Neural cell (in vitro differentiated cells): Measurements from ENCODE around the gene ATP6V0E2. TPM values are rescaled to one million over a fixed set of nuclear protein-coding genes. Genes with fewer than 3 reads are reported as not detected.

Experiments used
- H2AFZ ChIP-seq: fragments of 200-600, 300-800 bp; sonication (generic), shearing (Covaris generic); 2 replicates; pipeline ENCODE4 v1.6.0; 2014; ENCODE audit warnings: low read depth, mild to moderate bottlenecking, antibody characterized with exemption, low read length, moderate library complexity
- H3F3A ChIP-seq: fragments of 200-600 bp; shearing (Covaris generic); 2 replicates; pipeline ENCODE4 v1.6.1; 2016; ENCODE audit warnings: mild to moderate bottlenecking, moderate library complexity, mixed read lengths, antibody characterized with exemption, low read length; ENCODE audit not compliant: insufficient read depth, poor library complexity, severe bottlenecking
- H3K27ac ChIP-seq: fragments of 200-600, 300-800 bp; sonication (generic), shearing (Covaris generic); 2 replicates; pipeline ENCODE4 v1.5.1; 2014; ENCODE audit warnings: mild to moderate bottlenecking, low read length, moderate library complexity
- H3K27me3 ChIP-seq: fragments of 300-800, 200-600 bp; sonication (generic), shearing (Covaris generic); 2 replicates; pipeline ENCODE4 v1.6.0; 2014; ENCODE audit warnings: mild to moderate bottlenecking, low read depth, low read length, moderate library complexity; ENCODE audit not compliant: insufficient read depth
- H3K36me3 ChIP-seq: fragments of 300-800, 200-600 bp; sonication (generic), shearing (Covaris generic); 2 replicates; pipeline ENCODE4 v1.5.1; 2014; ENCODE audit warnings: mild to moderate bottlenecking, antibody characterized with exemption, low read length, moderate library complexity; ENCODE audit not compliant: insufficient read depth
- H3K4me2 ChIP-seq: fragments of 300-800, 200-600 bp; sonication (generic), shearing (Covaris generic); 2 replicates; pipeline ENCODE4 v1.6.0; 2014; ENCODE audit warnings: mild to moderate bottlenecking, low read length
- H3K4me3 ChIP-seq: fragments of 300-800, 200-600 bp; sonication (generic), shearing (Covaris generic); 2 replicates; pipeline ENCODE4 v1.5.1; 2014; ENCODE audit warnings: mild to moderate bottlenecking, low read length, moderate library complexity
- H3K79me2 ChIP-seq: fragments of 200-600 bp; shearing (Covaris generic); replicated peaks from 2 replicates; pipeline ENCODE4 v1.6.0; 2014; ENCODE audit warnings: mild to moderate bottlenecking, low read length, moderate library complexity; ENCODE audit not compliant: insufficient read depth
- H3K9ac ChIP-seq: fragments of 300-800, 200-600 bp; sonication (generic), shearing (Covaris generic); 2 replicates; pipeline ENCODE4 v1.6.1; 2016; ENCODE audit warnings: mild to moderate bottlenecking, low read length, mixed read lengths
- H3K9me2 ChIP-seq: fragments of 200-600 bp; shearing (Covaris generic); 2 replicates; pipeline ENCODE4 v1.6.1; 2016; ENCODE audit warnings: mild to moderate bottlenecking, low read length, mixed read lengths; ENCODE audit not compliant: insufficient read depth
- H3K9me3 ChIP-seq: fragments of 200-600, 300-800 bp; sonication (generic), shearing (Covaris generic); 2 replicates; pipeline ENCODE4 v1.6.1; 2016; ENCODE audit warnings: mild to moderate bottlenecking, mixed run types, low read length, moderate library complexity, mixed read lengths
- H4K20me1 ChIP-seq: fragments of 200-600 bp; shearing (Covaris generic); 2 replicates; pipeline ENCODE4 v1.6.1; 2016; ENCODE audit warnings: mild to moderate bottlenecking, mixed run types; ENCODE audit not compliant: insufficient read depth
- EP300 ChIP-seq: fragments of 450-650 bp; conservative IDR thresholded peaks from 2 replicates; pipeline ENCODE4 v1.6.1; 2014; ENCODE audit warnings: antibody characterized with exemption, mild to moderate bottlenecking, moderate library complexity; ENCODE audit not compliant: poor library complexity, severe bottlenecking
- EZH2 ChIP-seq: fragments of 200-600, 300-800 bp; shearing (Covaris generic), sonication (generic); IDR thresholded peaks from 2 replicates; pipeline ENCODE4 v1.6.1; 2014; ENCODE audit warnings: antibody characterized with exemption, low read length, borderline replicate concordance, mild to moderate bottlenecking; ENCODE audit not compliant: insufficient read depth, poor library complexity, severe bottlenecking
- MXI1 ChIP-seq: fragments of 450-650 bp; conservative IDR thresholded peaks from 2 replicates; pipeline ENCODE4 v1.6.1; 2014; ENCODE audit warnings: antibody characterized with exemption, mild to moderate bottlenecking; ENCODE audit not compliant: poor library complexity, severe bottlenecking
- POLR2AphosphoS5 ChIP-seq: IDR thresholded peaks from 2 replicates; pipeline ENCODE4 v1.6.1; 2012
- RAD21 ChIP-seq: fragments of 450-650 bp; conservative IDR thresholded peaks from 2 replicates; pipeline ENCODE4 v1.6.1; 2014; ENCODE audit warnings: antibody characterized with exemption, mild to moderate bottlenecking, moderate library complexity
- REST ChIP-seq: IDR thresholded peaks from 2 replicates; pipeline ENCODE4 v1.6.1; 2012; ENCODE audit warnings: borderline replicate concordance
- SMC3 ChIP-seq: fragments of 450-650 bp; conservative IDR thresholded peaks from 2 replicates; pipeline ENCODE4 v1.6.1; 2014; ENCODE audit warnings: antibody characterized with exemption, mild to moderate bottlenecking, moderate library complexity; ENCODE audit not compliant: poor library complexity
- TAF1 ChIP-seq: IDR thresholded peaks from 2 replicates; pipeline ENCODE4 v1.6.1; 2012; ENCODE audit warnings: low read depth
- polyA plus RNA-seq: library from polyadenylated mRNA; depleted of rRNA; stranded (reverse); fragments of >200 nt; gene quantifications from 2 replicates; pipeline ENCODE4 v1.2.3, GENCODE V29; 2014
- TF ChIP-seq, protein P1 (sequence below): fragments of 450-650 bp; IDR thresholded peaks from 2 replicates; pipeline ENCODE4 v1.5.1; 2014; ENCODE audit warnings: antibody characterized with exemption, mild to moderate bottlenecking, moderate library complexity; ENCODE audit not compliant: poor library complexity, severe bottlenecking

Gene ATP6V0E2
- polyA plus RNA-seq, 1 donor from 2014 or later = 550 TPM

DNA sequence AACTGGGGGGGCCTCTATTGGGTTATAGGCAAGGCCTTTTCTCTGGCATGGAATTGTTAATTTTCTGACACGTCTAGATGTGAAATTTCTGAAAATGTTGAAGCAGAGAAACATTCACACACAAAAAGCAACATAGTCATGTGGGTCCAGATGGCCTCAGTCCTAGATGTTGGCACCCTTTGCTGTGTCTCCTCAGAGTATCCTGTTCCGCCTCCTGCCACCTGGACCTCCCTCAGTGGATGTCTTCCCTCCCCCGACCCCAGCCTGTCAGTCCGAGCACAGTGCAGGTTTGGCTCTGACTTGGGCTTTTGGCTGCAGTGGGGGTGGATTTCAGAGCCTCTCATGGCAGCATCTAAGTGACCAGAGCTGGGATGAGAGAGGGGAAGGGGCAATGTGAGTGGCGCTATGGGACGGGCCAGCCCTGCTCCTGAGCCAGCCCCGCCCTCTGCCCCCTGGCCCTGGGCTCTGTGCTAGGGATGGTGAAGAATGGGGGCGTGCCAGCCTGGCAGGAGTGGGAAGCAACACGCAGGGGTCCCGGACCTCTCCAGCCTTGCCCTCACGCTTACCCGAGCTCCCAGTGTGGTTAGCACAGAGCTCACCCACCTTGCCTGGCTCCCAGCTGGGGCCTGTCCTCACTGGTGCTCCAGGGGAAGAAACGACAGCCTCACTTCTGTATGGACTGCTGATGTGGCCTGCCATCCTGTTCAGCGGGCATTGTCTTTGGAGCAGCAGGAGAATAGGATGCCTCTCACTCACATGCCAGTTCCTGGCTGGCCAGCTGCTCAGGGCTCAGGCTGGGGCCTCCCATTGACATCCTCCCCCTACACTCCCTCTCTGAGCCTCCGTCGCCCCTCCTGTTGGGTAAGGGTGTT is 6.2 kb downstream of the ATP6V0E2 start:
- Histone ChIP-seq H3K4me3 (no peak overlapping the region), H3K27ac (no peak overlapping the region), H3K9ac (no peak overlapping the region), H3K9me3 (no peaks in the 10 kb centered on the region), H3K27me3 (no peaks in the 10 kb centered on the region), H3K36me3 (no peaks in the 10 kb centered on the region), H3F3A (no peaks in the 10 kb centered on the region), H3K9me2 (no peaks in the 10 kb centered on the region), H4K20me1 (no peaks in the 10 kb centered on the region), H3K79me2 (peaks cover 9% of the 10 kb centered on the region), H2AFZ (no peak overlapping the region), H3K4me2 (no peak overlapping the region)
- no peak for TF ChIP-seq EP300

- H3K9me3 ChIP-seq = no peaks in the 10 kb centered on the region
- no peaks in the 10 kb centered on the region for H3K9me2 ChIP-seq
- TF ChIP-seq EZH2 (no peak), REST (no peak), MXI1 (no peak), TAF1 (no peak), RAD21 (no peak), EP300 (no peak), POLR2AphosphoS5 (no peak), SMC3 (no peak)
- TF ChIP-seq, protein P1, sequence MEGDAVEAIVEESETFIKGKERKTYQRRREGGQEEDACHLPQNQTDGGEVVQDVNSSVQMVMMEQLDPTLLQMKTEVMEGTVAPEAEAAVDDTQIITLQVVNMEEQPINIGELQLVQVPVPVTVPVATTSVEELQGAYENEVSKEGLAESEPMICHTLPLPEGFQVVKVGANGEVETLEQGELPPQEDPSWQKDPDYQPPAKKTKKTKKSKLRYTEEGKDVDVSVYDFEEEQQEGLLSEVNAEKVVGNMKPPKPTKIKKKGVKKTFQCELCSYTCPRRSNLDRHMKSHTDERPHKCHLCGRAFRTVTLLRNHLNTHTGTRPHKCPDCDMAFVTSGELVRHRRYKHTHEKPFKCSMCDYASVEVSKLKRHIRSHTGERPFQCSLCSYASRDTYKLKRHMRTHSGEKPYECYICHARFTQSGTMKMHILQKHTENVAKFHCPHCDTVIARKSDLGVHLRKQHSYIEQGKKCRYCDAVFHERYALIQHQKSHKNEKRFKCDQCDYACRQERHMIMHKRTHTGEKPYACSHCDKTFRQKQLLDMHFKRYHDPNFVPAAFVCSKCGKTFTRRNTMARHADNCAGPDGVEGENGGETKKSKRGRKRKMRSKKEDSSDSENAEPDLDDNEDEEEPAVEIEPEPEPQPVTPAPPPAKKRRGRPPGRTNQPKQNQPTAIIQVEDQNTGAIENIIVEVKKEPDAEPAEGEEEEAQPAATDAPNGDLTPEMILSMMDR = no peak
- H3K27ac ChIP-seq = no peak overlapping the region
- H3K36me3 ChIP-seq = no peaks in the 10 kb centered on the region
- no peak overlapping the region for H2AFZ ChIP-seq
- no peak overlapping the region for H3K9ac ChIP-seq
- H3K4me2 ChIP-seq = no peak overlapping the region
- H3K4me3 ChIP-seq = no peak overlapping the region
- H3K79me2 ChIP-seq = peaks cover 1% of the 10 kb centered on the region
- H3K27me3 ChIP-seq = no peaks in the 10 kb centered on the region
- no peaks in the 10 kb centered on the region for H4K20me1 ChIP-seq
- no peaks in the 10 kb centered on the region for H3F3A ChIP-seq
These were observed 7.0 kb downstream of the ATP6V0E2 start for GRCh38 chr7:149880638-149881311.
